HG03060 (cell line): ENCODE measurements around the gene PSMA3.
A peak's percentile ranks its signal among the peaks of the same experiment; 100 is the strongest.

Source experiments
- ATAC-seq: cut with Tn5 transposase; IDR thresholded peaks from one replicate; pipeline ENCODE4 v1.9.1; 2021; ENCODE audit warnings: low read depth, moderate number of reproducible peaks; ENCODE audit not compliant: unreplicated experiment

The PSMA3 gene

DNA sequence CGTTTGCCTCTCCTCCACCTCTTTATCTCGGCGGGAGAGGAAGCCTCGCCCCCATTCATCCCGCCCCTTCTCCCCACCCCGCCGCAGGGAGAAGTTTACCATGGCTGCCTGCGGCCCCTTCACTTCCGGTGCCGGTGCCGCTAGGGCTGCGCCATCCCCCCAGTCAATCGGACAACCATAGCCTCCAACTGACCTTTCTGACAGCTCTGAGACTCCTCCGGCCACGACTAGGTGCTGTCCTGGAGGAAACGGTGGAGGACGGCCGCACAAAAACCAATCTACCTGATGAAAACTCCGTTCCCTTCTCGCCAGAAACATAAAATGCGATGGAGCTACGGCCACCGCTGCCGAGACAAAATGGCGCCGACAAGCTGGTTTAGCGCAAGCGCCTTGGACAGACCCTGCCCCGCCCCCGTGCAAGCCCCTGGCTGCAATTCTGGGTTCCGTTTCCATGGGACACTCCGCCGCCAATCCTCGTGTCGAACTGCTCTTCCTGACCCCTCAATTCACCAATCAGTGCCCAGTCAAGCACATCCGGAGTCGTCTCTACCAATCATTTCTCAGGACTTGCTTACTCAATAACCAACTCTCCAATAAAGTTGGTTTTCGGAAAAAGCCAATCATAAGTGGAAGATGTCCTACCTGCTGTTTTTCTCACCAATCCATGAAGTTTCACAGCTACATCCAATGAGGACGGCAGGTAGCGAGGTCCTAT lies 53.3 kb downstream of the PSMA3 start:
- ATAC-seq, result peak; percentile 83

DNA sequence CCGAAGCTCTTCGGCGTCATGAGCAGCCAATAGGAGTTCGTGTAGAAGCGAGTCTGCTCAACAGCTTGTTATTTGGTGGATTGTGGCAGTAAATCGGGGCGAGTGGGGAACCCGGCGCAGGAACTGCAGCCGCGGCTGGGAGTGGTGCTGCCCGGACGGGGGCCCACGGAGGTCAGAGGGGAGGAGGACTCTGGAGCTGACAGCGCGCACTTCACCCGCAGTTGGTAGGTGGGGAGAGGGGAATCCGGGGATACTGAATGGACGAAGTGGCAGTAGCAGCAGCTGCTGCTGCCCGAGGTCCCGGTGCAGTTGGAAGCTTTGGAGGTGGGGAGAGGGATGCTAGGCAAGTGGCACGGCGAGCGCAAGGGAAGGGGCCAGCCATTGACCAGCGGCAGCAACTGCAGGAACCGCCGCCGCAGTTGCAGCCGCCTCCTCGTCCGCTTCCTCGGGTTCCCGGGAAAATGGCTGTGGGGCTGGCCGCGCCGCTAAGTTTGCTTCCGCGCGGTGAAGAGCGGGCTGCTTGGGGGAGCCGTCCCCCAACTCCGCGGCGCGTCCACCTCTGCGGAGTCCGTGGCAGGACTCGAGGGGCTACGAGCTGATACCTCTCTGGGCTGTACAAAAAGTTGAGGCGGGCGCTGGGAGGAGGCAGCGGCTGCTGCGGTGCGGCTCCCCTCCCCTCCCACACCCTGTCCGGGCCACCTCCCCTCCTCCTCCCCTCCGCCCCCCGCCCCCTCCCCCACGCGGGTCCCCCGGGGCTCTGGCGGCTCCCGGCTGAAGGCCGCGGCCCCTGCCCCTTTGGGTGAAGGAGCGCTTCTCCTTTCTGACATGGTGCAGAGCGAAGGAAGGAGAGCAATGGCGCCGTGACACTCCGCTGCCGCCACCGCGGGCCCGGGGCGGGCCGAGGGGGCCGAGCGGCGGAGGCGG lies 54.1 kb downstream of the PSMA3 start, which contains the start of gene ARID4A:
TSS of gene ARID4A (plus strand) at position 79 of the 924 bp plus-strand sequence. CDS start 1,300 bp downstream, outside the sequence.
- no peak for ATAC-seq

- no peak for ATAC-seq
Measured at GRCh38 chr14:58299401-58300330, 55.0 kb downstream of the PSMA3 start.

DNA sequence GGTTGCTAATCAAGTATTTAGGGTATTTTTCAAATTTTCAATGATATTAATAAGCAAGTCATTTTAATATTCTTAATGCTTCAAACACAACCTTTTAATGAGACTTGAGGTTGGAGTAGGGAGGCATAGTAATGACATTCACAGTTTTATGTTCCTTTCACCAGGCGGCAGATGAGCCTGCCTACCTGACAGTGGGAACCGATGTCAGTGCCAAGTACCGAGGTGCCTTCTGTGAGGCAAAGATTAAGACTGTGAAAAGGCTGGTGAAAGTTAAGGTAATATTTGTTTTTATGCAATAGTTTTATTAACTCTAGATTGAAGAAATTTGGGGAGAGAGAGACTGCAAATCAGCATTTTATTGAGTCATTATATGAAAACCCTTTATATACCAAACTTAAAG lies 56.8 kb downstream of the PSMA3 start:
- ATAC-seq, result no peak

DNA sequence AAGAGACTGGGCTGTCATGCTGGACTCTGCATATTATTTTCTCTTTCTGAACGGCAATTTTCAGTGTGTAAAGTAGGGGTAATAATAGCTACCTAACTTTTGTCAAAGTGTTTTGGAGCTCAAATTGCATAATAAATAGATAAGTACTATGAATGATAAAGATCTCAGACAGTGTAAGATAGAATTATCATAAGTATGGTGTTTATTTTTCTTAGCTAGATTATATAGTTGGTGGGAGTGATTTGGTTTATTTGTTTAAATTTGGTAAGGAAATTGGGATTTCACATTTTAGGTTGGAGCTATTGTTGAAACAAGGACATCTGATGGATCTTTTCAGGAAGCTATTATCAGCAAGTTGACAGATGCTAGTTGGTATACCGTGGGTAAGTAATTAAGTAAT lies 61.1 kb downstream of the PSMA3 start:
- ATAC-seq, result no peak

- no peak for ATAC-seq
Measured at GRCh38 chr14:58307597-58308316, 63.1 kb downstream of the PSMA3 start.

- no peak for ATAC-seq
Measured at GRCh38 chr14:58309086-58309485, 64.4 kb downstream of the PSMA3 start.

GRCh38 chr14:58313699-58314098 lies 69.1 kb downstream of the PSMA3 start:
- no peak for ATAC-seq

- no peak for ATAC-seq
Measured at GRCh38 chr14:58315606-58316005, 71.0 kb downstream of the PSMA3 start.
